ENCODE data around the gene CDK14.

DNA sequence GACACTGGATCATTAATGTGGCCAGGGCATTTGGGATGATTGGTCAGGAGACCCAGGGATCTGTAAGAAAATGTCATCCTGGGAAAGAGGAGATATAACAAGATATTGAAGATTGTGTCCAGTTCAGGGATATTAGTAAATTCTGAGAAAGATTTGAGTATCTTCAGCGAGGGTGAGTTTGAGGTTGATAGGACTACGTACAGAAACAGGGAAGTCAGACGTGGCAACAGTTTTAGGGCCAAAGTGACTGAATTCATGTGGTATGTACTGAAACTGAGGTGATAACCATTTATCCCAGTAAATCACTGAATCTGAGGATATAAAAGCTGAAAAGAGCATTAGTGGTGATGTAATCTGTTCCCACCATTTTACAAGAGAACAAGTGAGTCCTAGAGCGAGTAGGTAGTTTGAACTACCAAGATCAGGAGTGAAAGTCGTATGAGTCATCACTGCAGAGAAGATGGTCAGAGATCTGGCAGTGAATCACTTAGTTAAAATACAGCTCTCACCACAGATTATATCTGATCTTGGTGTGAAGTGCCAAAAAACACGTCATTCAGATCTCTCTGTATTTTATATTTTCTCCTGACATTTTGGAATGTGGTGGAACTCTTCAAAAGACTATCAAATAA, 220.5 kb downstream of the CDK14 start:
- TF ChIP-seq, protein P1, sequence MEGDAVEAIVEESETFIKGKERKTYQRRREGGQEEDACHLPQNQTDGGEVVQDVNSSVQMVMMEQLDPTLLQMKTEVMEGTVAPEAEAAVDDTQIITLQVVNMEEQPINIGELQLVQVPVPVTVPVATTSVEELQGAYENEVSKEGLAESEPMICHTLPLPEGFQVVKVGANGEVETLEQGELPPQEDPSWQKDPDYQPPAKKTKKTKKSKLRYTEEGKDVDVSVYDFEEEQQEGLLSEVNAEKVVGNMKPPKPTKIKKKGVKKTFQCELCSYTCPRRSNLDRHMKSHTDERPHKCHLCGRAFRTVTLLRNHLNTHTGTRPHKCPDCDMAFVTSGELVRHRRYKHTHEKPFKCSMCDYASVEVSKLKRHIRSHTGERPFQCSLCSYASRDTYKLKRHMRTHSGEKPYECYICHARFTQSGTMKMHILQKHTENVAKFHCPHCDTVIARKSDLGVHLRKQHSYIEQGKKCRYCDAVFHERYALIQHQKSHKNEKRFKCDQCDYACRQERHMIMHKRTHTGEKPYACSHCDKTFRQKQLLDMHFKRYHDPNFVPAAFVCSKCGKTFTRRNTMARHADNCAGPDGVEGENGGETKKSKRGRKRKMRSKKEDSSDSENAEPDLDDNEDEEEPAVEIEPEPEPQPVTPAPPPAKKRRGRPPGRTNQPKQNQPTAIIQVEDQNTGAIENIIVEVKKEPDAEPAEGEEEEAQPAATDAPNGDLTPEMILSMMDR (IDR thresholded peaks at IDR 0.05): no peak
- TF ChIP-seq POLR2A (IDR thresholded peaks at IDR 0.05): no peak

Measured in ovary (tissue), 3 donors.